ENCODE measurements around the gene THSD7B.
"Not testable (repeated sequence)": the region's sequence is repeated elsewhere in the genome, so short reads cannot be mapped to it uniquely, and the experiment has no call there.

The THSD7B gene

DNA sequence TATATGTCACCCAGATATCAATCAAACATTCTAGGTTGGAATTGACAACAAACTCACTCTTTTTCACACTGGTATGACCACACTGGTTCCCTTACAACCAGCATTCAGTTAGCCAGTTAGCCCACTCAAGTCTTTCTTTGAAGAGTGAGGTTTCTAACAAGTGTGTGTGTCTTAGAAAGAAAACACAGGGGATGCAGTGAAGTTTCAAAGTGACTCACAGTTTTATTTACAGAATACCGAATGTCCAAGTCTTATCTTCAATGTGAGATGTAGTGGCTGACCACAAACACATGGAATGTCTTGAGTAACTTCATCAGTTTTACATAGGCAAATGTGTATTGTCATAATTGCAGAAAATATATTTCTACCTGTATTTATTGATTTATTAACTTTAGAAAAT is 924.2 kb downstream of the THSD7B start:
- TF ChIP-seq, protein P1, sequence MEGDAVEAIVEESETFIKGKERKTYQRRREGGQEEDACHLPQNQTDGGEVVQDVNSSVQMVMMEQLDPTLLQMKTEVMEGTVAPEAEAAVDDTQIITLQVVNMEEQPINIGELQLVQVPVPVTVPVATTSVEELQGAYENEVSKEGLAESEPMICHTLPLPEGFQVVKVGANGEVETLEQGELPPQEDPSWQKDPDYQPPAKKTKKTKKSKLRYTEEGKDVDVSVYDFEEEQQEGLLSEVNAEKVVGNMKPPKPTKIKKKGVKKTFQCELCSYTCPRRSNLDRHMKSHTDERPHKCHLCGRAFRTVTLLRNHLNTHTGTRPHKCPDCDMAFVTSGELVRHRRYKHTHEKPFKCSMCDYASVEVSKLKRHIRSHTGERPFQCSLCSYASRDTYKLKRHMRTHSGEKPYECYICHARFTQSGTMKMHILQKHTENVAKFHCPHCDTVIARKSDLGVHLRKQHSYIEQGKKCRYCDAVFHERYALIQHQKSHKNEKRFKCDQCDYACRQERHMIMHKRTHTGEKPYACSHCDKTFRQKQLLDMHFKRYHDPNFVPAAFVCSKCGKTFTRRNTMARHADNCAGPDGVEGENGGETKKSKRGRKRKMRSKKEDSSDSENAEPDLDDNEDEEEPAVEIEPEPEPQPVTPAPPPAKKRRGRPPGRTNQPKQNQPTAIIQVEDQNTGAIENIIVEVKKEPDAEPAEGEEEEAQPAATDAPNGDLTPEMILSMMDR (IDR thresholded peaks at IDR 0.05; ENCODE audit: extremely low read depth, missing control alignments): no peak
- no peak for DNase-seq (ENCODE audit: low spot score)

DNA sequence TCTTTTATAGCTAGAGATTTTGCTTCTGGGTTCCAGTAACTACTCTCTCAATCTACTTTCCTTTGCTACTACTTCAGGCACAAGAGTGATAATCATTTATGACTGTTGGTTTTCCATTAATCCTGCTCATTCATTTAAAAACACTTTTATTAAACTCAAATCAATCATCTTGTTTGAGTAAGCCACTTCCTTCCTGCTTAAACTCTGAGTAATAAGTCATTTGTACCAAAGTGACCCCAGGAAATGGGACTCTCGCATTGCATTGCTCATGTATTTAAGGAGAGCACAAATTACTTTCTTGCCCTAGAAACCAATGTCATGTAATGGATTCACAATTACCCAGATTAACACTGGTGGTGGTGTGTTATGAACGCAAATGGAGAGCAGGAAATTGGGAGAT is 928.2 kb downstream of the THSD7B start:
- TF ChIP-seq, protein P1 (IDR thresholded peaks at IDR 0.05; ENCODE audit: extremely low read depth, missing control alignments): no peak
- no peak for DNase-seq (ENCODE audit: low spot score)

DNA sequence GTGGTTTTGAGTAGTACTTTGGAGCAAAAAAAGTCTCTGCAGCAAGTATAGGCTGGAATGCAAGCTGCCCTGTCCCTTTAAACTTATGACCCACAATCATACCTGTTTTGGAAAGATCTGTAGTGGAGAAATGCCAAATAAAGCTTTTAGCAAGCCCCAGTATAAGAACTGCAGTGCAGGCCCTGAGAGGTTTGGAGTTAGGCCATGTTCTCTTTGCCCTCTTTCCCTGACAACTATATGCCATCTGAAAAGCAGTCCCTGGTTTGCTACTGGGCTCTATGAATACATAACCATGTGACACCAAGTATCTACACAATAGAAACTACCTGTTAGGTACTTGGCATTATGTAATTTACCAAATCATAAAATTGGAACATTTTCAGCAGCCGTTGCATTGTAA is 931.6 kb downstream of the THSD7B start:
- TF ChIP-seq, protein P1 (IDR thresholded peaks at IDR 0.05; ENCODE audit: extremely low read depth, missing control alignments): no peak
- no peak for DNase-seq (ENCODE audit: low spot score)

DNA sequence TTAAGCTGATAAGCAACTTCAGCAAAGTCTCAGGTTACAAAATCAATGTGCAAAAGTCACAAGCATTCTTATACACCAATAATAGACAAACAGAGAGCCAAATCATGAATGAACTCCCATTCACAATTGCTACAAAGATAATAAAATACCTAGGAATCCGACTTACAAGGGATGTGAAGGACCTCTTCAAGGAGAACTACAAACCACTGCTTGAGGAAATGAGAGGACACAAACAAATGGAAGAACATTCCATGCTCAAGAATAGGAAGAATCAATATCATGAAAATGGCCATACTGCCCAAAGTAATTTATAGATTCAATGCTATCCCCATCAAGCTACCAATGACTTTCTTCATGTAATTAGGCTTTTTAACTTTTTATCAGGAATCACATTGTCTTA is 934.9 kb downstream of the THSD7B start:
- not testable (repeated sequence) for DNase-seq (ENCODE audit: low spot score)

DNA sequence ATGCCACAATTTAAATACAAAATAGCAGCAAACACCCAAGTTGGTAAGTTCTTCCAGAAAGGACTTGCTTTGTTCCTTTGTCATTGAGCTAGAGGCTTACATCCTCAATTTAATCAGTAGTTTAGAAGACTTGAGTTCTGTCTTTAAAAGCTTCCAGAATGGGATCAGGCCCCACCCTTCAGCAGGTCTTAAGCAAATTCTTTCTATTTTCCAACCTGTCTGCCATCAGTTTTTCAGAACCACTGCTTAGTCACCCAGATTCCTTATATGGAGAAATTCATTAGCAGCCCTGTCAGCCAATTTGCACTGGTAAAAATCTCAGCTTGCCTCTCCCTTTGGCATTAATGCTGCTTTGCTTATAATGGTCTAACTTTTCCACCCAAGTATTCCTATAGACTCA is 935.3 kb downstream of the THSD7B start:
- TF ChIP-seq, protein P1 (IDR thresholded peaks at IDR 0.05; ENCODE audit: extremely low read depth, missing control alignments): no peak
- no peak for DNase-seq (ENCODE audit: low spot score)

DNA sequence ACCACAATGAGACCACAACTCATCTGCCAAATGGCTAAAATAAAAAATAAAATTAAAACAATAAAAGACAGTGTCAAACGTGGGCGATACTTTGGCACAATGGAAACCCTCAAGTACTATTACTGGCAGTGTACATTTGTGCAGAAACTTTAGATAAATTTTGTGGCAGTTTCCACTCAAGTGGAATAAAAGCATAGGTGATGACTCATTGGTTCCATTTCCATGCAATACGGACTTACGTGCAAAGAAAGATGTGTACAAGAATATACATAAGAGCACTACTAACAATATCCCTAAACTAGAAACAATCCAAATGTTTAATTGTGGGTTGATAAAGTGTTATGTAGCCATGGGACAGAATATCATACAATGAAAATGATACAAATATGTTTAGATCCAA is 940.0 kb downstream of the THSD7B start:
- TF ChIP-seq, protein P1 (IDR thresholded peaks at IDR 0.05; ENCODE audit: extremely low read depth, missing control alignments): no peak
- DNase-seq (ENCODE audit: low spot score): no peak

DNA sequence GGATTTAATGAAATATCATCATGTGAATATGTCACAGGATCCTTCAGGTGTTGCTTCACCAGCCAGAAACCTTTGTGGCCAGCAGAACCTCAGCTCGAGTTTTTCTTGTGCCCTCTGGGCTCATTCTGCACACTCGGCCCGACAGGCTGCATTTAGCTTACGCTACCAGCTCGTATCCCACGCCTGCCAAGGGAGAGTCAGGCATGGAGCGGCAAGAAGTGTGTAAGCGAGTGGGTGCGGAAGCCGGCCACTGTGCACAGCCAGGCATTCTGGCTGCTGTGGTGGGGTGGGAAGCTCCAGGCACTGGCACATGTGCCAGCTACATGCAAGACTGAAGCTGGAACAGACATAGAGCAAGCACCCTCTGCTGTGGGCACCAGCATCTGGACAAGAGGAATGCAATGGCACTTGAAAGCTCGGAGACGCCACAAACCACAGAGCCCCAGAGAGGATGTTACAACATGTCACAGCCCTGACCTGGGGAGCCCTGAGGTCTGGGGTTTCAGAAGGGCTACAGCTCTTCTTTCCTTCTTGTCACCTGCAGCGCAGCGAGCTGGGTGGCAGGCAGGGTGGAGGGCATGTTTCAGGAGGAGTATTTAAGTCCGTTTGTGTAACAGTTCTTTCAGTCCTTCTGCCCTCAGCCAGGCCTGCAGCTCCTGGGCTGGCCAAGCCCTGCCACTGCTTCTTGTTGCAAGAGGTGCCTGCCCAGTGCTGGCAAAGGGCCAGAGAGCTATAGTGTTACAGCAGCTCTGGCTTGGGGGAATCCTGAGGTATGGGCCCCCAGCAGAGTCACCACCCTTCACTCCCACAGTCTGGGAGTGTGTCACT is 941.7 kb downstream of the THSD7B start:
- no peak for DNase-seq (ENCODE audit: low spot score)
- TF ChIP-seq, protein P1 (IDR thresholded peaks at IDR 0.05; ENCODE audit: extremely low read depth, missing control alignments): no peak

DNA sequence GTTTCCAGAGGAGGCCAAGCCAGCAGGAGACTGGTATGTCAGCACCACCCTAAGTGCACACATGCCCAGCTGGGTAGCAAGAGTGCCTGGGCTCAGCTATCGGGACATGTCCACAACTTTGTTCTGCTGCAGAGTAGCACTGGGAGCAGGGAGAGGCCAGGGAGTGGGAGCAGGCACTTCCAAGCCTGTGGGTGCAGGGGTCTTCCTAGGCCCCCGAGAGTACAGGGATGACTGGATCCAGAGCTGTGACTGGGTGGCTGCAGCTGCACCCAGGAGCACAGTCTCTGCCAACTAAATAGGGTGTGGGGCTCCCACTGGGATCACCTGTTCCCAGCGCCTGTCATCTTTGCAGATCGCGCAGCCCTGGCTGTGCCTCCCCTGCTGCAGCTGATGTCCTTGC is 943.0 kb downstream of the THSD7B start:
- no peak for DNase-seq (ENCODE audit: low spot score)

More for the DNA sequence above, 943.0 kb downstream of the THSD7B start:
- TF ChIP-seq, protein P1 (IDR thresholded peaks at IDR 0.05; ENCODE audit: extremely low read depth, missing control alignments): no peak

Data from GM20000 (cell line).